Suppressor macrophage treated with lipopolysaccharide for 1 hour (primary cell): ENCODE data around the gene TPRA1.
"Not testable (repeated sequence)": the region's sequence is repeated elsewhere in the genome, so short reads cannot be mapped to it uniquely, and the experiment has no call there.

Source experiments
- DNase-seq, 3 donors: peaks; one replicate each; pipeline ENCODE4 v3.0.0-alpha.2; 2020 to 2022

TPRA1 gene

GRCh38 chr3:127535901-127536829 is 54.4 kb downstream of the TPRA1 start:
- DNase-seq = no peak

- DNase-seq = no peak
These were observed 55.3 kb downstream of the TPRA1 start for GRCh38 chr3:127535106-127535785.

- DNase-seq = no peak
These were observed 56.0 kb downstream of the TPRA1 start for GRCh38 chr3:127534564-127534963.

GRCh38 chr3:127534161-127534451 is 56.4 kb downstream of the TPRA1 start:
- no peak for DNase-seq

GRCh38 chr3:127532561-127533203 is 57.9 kb downstream of the TPRA1 start:
- no peak for DNase-seq

- DNase-seq = no peak
These were observed 58.7 kb downstream of the TPRA1 start for GRCh38 chr3:127531821-127532220.

- not testable (repeated sequence) for DNase-seq
These were observed 59.7 kb downstream of the TPRA1 start for GRCh38 chr3:127530863-127531262.

GRCh38 chr3:127529346-127530188 is 61.0 kb downstream of the TPRA1 start:
- DNase-seq = peak; percentile 22 to 29 (median 25)

GRCh38 chr3:127525373-127525772 is 65.2 kb downstream of the TPRA1 start:
- no peak for DNase-seq

- DNase-seq = no peak
These were observed 66.1 kb downstream of the TPRA1 start for GRCh38 chr3:127524296-127524896.
